ENCODE data around the gene PRRX1.

- TF ChIP-seq, protein P1, sequence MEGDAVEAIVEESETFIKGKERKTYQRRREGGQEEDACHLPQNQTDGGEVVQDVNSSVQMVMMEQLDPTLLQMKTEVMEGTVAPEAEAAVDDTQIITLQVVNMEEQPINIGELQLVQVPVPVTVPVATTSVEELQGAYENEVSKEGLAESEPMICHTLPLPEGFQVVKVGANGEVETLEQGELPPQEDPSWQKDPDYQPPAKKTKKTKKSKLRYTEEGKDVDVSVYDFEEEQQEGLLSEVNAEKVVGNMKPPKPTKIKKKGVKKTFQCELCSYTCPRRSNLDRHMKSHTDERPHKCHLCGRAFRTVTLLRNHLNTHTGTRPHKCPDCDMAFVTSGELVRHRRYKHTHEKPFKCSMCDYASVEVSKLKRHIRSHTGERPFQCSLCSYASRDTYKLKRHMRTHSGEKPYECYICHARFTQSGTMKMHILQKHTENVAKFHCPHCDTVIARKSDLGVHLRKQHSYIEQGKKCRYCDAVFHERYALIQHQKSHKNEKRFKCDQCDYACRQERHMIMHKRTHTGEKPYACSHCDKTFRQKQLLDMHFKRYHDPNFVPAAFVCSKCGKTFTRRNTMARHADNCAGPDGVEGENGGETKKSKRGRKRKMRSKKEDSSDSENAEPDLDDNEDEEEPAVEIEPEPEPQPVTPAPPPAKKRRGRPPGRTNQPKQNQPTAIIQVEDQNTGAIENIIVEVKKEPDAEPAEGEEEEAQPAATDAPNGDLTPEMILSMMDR (IDR thresholded peaks at IDR 0.05): no peak
- no peak for TF ChIP-seq POLR2A (IDR thresholded peaks at IDR 0.05)
Measured at GRCh38 chr1:170725326-170725725, 61.4 kb downstream of the PRRX1 start.

Data from ovary (tissue), 3 donors.